Uterine smooth muscle cell (primary cell): ENCODE data around the gene MTCP1. TPM values are rescaled to one million over a fixed set of nuclear protein-coding genes. Genes with fewer than 3 reads are reported as not detected.

Experiments
- total RNA-seq: library from RNA; depleted of rRNA; stranded (reverse); fragments of >200 nt; gene quantifications from 2 replicates; pipeline ENCODE4 v1.2.3, GENCODE V29; 2014

The MTCP1 gene, protein sequence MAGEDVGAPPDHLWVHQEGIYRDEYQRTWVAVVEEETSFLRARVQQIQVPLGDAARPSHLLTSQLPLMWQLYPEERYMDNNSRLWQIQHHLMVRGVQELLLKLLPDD
- total RNA-seq, result 1.3 and 4.0 TPM in 2 replicates

GRCh38 chrX:155070975-155071693 is at the start of gene MTCP1, which contains the start of the genes BRCC3 and CMC4:
Gene MTCP1 (minus strand): TSS chrX:155071136. CDS start chrX:155066010, 5,126 bp downstream.
Gene BRCC3 (plus strand): TSS chrX:155071508. CDS start chrX:155071528, 20 bp downstream.
Gene CMC4 (minus strand): TSS chrX:155071136. CDS start chrX:155064023, 7,113 bp downstream.

GRCh38 chrX:155026727-155027508 is 44.0 kb downstream of the MTCP1 start, which contains the start of gene FUNDC2:
Gene FUNDC2 (plus strand): TSS chrX:155026844. CDS start chrX:155026939, 95 bp downstream.

DNA sequence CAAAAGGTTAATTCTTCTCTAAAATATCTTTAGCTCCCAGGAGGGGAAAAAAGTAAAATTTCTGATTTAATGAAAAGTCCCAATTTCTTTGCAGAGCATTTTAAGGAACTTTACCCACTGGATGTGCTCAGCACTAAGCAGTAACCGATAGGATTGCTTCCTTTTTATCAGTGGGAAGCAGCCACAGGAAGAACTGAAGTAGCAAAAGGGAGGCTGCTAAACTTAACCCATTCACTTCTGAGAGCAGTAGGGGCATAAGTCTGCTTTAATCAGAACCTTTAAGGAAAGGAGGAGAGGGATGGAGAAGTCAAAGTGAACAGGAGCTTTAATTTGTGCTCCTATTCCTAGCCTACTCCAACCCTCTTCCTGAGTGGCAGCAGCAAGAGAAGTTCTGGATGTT is 48.4 kb downstream of the MTCP1 start, which contains the start of gene F8:
Gene F8, minus strand, starts transcription at position 139 of the 400 bp plus-strand sequence. CDS start 171 bp downstream, outside the sequence.

Other genes starting within 250 kb of the MTCP1 start
- gene SMIM9, start 236.5 kb downstream of the MTCP1 start, total RNA-seq, result not detected in 2 replicates
- gene F8A1, start 184.8 kb downstream of the MTCP1 start, total RNA-seq, result 2.0 and 3.6 TPM in 2 replicates
- 2.1 TPM in 2 replicates for gene F8, start 48.4 kb downstream of the MTCP1 start, total RNA-seq
- gene FUNDC2, start 44.3 kb downstream of the MTCP1 start, total RNA-seq, result 28.5 and 35.3 TPM in 2 replicates
- 8.3 and 10.5 TPM in 2 replicates for gene CMC4, start within 50 bp of the MTCP1 start, total RNA-seq
- gene BRCC3, start 372 bp upstream of the MTCP1 start, total RNA-seq, result 14.4 and 19.6 TPM in 2 replicates
- 70.5 and 111 TPM in 2 replicates for gene VBP1, start 145.3 kb upstream of the MTCP1 start, total RNA-seq
- gene RAB39B, start 193.4 kb upstream of the MTCP1 start, total RNA-seq, result 2.4 and 5.7 TPM in 2 replicates